GM06990 (cell line): ENCODE results near the gene SLC15A3.

Experiments used
- DNase-seq: peaks from one replicate; pipeline ENCODE4 v3.0.0-alpha.2; 2011; ENCODE audit not compliant: insufficient read length; ENCODE audit errors: extremely low read depth
- H3K27me3 ChIP-seq: replicated peaks from 2 replicates; pipeline ENCODE4 v1.6.0; 2011; ENCODE audit warnings: low read length; ENCODE audit not compliant: control insufficient read depth, insufficient read depth
- H3K36me3 ChIP-seq: 2 replicates; pipeline ENCODE4 v1.5.1; 2011; ENCODE audit warnings: low read length; ENCODE audit not compliant: control insufficient read depth, insufficient read depth
- H3K4me3 ChIP-seq: replicated peaks from 2 replicates; pipeline ENCODE4 v1.5.1; 2011; ENCODE audit warnings: low read depth, mild to moderate bottlenecking, control low read depth, low read length
- CTCF ChIP-seq: IDR thresholded peaks from 2 replicates; pipeline ENCODE4 v1.5.1; 2011; ENCODE audit warnings: low read length, control low read depth, mild to moderate bottlenecking, inconsistent platforms; ENCODE audit not compliant: insufficient read depth, poor library complexity, severe bottlenecking

Gene SLC15A3

DNA sequence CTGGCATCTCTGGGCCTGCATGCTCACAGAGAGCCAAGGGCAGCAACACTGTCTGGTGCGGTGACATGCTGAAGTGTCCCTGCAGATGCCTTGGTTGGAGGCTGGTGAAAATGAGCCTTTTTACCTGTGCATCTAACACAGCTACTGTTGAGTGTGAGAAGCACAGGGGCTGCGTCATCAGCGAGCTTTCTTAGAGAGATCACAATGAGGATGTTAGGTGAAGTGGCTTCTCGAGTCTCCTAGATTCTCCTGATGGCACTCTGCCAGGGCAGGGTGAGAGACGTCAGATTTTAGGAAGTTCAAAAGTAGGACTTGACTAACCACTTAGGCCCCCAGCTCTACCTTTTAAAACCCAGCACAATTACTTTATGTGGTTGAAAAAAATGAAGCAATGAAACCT, 3.6 kb upstream of the SLC15A3 start:
- no peaks in the 10 kb centered on the region for H3K36me3 ChIP-seq
- DNase-seq: no peak
- H3K4me3 ChIP-seq: no peak overlapping the region
- H3K27me3 ChIP-seq: no peaks in the 10 kb centered on the region
- TF ChIP-seq CTCF: no peak

GRCh38 chr11:60954421-60954820, 2.4 kb upstream of the SLC15A3 start:
- Histone ChIP-seq H3K4me3 (no peak overlapping the region), H3K36me3 (no peaks in the 10 kb centered on the region), H3K27me3 (no peaks in the 10 kb centered on the region)
- peak; percentile 36 for DNase-seq
- TF ChIP-seq CTCF: peak; percentile 3

- TF ChIP-seq CTCF: no peak
- Histone ChIP-seq H3K36me3 (no peaks in the 10 kb centered on the region), H3K27me3 (no peaks in the 10 kb centered on the region), H3K4me3 (no peak overlapping the region)
- no peak for DNase-seq
Observed at GRCh38 chr11:60953781-60954180, 1.8 kb upstream of the SLC15A3 start.

DNA sequence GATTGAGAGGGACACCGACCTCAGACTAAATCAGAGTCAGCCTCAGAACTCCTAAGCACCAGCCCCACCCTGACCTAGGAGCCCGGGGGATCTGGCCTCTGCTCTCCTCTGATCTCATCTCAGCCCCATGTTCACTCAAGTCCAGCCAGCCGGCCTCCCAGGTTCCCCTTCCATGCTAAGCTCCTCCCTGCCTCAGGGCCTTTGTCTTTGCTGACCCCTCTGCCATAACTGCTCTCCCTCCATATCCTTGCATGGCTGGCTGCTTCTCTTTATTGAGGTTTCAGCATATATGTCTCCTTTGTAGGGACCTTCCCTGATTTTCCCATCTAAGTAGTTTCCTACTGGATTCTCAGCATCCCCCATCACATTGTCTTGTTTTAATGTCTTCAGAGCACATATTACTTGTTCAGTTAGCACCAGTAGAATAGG, 780 bp upstream of the SLC15A3 start:
- no peaks in the 10 kb centered on the region for H3K27me3 ChIP-seq
- no peak for DNase-seq
- no peaks in the 10 kb centered on the region; the same call in 1 of the 2 replicates for H3K36me3 ChIP-seq
- no peak for TF ChIP-seq CTCF
- H3K4me3 ChIP-seq: peak overlapping the region; percentile 91

- no peak for DNase-seq
- TF ChIP-seq CTCF: no peak
Observed at GRCh38 chr11:60951606-60951903, 421 bp downstream of the SLC15A3 start.

GRCh38 chr11:60950933-60951605, 907 bp downstream of the SLC15A3 start:
- TF ChIP-seq CTCF: no peak
- Histone ChIP-seq H3K4me3 (peak overlapping the region; percentile 91), H3K27me3 (no peaks in the 10 kb centered on the region), H3K36me3 (peaks cover 6% of the 10 kb centered on the region)
- DNase-seq: peak; percentile 65

More at GRCh38 chr11:60951606-60951903, 421 bp downstream of the SLC15A3 start:
- no peaks in the 10 kb centered on the region for H3K27me3 ChIP-seq
- peaks cover 1% of the 10 kb centered on the region for H3K36me3 ChIP-seq
- peak overlapping the region; percentile 91 for H3K4me3 ChIP-seq
